ENCODE data around the gene CALML5.

DNA sequence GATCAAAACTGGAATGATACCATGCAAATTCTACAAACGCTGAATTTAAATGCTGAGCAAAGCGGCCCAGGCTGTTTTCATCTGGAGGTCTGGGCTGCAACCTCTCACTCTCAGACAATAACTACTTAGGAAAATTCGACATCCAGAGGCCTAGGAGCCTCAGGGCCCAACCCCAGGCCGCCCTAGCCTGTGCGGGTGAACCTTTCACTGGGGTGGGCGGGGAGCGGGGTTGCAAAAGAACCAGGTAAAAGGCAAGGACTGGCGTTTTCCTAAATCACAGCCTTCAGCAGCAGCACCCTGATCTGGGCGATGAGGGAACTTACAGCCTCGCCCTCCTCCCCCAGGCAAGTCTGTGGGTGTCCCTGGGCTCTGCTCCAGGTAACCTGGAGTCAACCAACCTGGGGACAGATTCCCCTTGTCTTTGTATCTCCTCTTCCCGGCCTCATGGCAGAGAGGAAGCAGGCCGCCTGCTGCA, 33.4 kb downstream of the CALML5 start:
- no peak for TF ChIP-seq EZH2 (IDR thresholded peaks at IDR 0.05)
- TF ChIP-seq POLR2AphosphoS5 (IDR thresholded peaks at IDR 0.05; ENCODE audit: borderline replicate concordance, low read depth, low read length): no peak
- TF ChIP-seq FOXP2 (optimal IDR thresholded peaks at IDR 0.05; ENCODE audit: control extremely low read depth, extremely low read length, insufficient read depth): no peak

Measured in SK-N-MC (cell line).